NCI-H510A (cell line): ENCODE data around the gene RUNX1.

Experiments used
- DNase-seq: peaks from one replicate; lab custom pipeline; 2025; lab: John Stamatoyannopoulos, UW

The RUNX1 gene

DNA sequence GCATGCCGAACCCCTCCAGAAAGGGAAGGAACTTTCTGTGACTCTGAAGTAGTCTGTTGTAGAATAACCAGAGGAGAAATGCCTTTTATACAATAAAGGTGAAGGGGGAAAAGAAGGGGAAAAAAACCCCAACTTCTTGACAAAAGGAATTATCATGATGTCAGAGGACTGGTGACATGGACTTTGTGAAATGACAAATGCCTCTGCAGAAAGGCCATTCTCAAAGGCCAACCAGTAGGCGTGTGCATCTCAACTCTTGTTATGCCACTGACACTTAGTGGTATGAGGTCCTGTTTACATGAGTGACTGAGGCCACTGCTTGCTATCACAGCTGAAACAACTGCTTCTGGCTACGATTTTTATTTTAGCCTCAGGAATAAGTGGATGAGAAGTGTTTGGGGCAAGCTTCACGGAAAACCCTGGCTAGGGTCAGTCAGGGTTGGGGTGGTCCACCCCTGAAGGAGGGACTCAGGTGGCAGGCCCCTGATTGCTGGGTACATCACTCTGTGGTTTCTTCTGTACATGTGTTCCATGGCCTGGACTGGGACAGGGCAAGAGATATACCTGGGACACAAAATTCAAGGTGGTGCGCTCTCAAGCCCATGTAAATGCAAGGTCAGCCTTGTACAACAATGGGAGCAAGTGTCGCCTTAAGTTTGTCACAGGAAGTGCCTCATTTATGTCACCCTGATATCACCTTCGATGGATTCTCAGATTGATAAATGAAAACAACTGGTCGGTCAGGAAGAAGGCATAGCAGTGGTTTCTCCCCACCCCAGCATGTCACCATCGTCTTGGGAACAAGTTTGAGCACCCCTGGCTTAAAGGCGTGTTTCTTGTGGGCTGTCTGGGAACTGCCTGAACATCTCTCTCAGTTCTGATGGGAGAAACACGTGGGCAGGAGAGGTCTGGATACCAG lies 12.4 kb downstream of the RUNX1 start:
- DNase-seq, result no peak

- no peak for DNase-seq
Measured at GRCh38 chr21:35035581-35035980, 13.5 kb downstream of the RUNX1 start.

GRCh38 chr21:35035116-35035515 lies 14.0 kb downstream of the RUNX1 start:
- no peak for DNase-seq

DNA sequence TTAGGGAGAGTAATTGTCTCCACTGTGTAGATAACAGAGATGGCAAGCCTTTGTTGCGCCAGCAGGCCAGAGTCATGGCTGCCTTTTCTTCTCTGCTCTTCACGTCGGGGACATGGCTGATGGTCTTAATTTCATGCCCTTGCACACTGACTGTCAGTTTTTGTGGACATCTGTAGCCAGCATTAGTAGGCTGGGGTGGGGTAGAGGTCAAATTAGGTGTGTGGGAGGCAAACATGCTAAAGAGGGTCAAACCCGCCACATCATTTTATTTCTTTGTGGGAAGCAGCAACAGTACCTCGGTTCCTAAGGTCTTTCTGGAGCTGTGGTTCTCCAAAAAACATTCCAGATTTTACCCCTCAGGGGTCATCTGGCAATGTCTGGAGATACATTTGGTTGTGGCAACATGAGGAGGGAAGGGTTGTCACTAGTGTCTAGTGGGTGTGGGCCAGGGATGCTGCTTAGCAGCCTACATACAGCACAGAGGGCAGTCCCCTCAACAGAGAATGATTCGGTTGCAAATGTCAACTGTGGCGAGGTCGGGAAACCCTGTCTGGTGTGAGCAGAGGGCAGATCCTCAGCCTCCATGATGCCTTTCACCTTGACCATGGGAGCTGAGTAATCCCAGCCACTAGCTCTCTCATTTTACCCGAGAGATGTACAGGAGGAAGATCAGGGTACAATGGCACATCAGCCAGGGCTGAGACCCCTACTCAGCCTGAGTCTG lies 14.7 kb downstream of the RUNX1 start:
- DNase-seq, result no peak

DNA sequence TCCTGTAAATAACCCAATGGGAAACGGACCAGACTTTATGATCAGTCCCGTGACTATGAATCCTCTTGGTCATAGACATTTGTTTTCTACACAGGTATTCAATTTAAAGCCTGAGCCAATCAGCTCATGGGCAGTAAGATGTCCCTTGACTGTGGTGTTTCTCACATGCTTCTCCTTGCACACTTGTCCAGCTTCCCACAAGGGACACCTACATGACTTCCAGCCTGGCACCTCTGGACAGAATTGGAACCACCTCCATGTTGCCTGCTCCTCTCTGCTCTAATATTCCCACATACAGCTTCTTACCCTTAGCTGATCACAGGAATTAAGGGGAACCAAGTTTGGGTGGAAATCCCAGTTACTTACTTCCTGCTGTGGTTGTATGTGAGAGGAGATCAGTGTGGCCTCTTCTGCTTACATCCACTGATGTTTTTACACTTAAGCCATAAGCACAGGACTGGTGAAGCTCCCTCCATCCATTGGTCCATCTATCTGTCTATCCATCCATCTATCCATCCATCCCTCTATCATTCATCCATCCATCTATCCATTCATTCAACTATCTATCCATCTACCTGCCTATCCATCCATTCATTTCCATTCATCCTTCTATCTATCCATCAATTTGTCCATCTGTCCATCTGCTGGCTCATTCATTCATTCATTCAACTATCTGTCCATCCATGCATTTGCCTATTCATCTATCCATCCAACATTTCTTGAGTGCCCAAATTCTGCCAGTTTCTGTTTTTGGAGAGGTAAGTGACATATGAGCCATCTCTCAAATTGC lies 16.4 kb downstream of the RUNX1 start:
- no peak for DNase-seq

DNA sequence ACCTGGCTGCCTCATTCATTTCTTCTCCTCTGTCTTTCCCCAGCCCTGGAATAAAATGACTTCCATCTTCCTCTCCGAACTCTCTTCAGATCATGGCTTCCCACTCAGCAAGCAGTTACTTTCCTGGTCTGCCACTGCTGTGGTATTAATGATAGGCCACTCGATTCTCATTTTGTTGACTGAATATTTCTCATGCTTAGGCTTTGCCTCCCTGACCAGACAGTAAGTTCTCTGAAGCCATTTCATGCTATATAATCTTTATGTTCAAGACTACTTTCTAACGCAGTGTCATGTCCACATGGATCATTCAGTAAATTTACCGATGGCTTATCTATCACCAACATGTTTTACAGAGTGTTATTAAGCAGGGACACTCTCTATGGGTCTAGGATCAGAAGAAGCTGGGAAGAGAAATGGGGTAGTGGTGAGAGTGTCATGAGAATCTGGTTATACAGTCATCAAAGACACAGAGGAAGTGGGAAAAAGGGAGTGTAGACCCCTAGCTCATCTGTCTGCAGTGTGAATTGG lies 20.6 kb downstream of the RUNX1 start:
- DNase-seq, result no peak

DNA sequence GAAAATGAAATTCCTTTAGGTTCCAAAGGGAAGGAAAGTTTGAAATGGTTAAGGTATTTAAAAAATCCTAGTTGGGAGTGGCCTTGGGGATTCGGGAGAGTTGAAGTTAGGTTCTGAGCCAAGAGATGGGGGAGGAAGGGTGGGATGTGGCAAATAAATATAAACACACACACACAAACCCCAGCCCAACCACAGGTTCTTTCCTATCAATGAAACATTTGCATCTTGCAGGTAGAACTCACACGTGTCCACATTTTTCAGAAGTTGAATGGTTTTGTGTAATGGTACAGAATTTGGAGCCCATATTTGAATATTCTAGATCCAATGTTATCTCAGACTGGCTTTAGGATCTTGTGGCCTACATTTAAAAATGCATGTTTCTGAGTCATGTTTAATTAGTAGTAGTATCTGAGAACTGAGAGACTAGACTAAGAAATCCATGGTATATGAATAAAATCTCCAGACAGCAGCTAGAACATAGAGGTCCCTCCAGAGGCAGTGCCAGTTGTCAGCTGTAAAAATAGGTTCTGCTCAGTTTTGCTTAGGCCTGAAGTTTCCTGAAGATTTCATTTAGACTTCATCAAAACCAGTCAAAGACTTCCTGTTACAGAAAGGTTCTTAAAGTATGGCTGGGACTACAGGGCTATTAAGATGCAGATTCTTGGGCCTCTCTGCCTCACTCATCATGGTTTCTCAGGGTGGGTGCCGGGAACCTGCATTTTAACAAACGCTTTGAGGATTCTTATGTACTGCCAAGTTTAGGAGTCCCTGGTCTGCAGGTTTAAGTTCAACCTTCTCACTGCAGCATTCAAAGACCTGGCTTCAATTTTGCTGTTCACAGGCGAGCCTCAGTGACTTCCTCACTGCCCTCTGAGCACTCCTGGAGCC lies 21.3 kb downstream of the RUNX1 start:
- DNase-seq, result no peak

DNA sequence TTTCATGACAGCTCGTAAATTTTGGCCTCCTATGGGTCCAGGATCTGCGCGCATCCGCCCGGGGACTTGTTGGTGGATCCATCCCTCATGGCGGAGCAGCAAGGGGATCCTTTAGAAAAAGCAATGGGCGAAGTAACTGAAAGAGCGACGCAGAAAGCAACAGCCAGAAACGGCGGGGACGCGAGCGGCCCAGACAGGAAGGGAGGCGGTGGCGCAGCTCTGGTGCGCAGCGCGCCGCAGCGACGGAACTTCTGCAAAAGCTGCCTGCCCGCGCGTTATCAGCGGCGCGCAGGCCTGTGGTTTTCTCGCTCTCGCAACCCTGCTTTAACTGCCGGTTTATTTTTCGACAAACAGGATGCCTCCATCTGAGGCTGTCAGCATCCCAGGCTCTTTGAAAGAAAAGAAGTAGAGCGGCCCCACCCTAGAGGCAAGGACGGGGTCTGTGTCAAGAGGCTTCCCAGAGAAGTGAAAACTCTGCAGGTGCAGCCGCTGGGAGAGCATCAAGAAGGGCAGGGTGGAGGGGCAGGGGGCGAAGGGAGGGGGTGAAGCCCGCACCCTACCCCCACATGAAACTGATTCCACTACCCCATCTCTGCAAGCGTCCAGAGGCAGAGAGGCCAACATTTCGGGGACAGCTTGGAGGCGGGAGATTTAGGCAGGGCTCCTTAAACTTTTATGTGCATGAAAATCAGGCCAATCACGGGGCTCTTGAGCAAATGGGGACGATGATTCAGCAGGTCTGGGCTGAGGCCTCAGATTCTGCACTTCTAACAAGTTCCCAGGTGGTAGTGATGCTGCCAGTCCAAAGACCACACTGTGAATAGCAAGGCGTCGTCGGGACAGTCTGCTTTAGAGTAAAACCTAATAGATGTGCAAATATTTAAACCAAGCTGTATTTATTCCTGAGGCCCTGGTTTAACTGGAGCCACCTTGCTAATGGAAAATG lies 22.2 kb downstream of the RUNX1 start:
- DNase-seq, result no peak

- no peak for DNase-seq
Measured at GRCh38 chr21:35026153-35026500, 23.0 kb downstream of the RUNX1 start.

DNA sequence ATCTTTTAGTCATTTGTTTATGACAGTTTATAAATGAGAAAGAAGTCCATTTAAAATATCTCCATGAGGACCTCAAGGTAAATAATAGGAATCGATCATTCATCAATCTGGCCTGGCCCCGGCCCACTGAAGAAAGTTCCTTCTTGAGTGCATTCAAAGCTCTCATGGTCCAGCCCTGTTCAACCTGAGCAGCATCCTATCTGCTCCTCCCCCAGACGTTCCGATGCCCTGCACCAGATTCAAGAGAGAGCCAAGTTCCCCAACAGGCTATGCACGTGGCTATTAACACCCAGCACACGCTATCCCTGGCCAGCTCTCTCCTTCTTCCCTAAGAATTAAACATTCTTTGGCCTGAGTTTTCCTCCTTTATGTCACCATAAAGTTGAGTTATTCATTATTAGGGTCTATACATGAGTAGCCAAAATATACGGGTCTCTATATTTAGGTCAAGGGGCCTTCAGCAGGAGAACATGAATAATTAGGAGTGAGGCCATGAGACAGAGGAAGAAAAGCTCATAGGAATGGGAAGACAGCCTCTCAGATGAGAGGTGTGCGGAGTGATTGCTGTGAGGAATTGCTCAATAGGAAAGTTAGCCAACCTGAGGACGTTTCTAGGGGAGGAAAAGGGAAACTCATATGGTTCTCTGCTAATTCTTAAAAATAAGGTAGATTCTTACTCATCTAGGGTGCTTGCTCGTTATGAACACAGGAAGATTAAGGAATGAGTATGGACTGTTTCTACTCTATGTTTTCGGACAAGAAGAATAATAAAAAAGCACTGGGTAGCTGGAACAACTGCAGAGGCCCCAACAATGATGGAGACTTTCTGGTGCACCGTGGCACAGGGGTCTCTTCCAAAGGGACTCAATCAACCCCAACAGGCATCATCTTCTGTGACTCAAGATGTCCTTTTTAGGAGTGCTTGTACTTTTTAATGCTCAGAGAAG lies 23.6 kb downstream of the RUNX1 start:
- DNase-seq, result no peak

DNA sequence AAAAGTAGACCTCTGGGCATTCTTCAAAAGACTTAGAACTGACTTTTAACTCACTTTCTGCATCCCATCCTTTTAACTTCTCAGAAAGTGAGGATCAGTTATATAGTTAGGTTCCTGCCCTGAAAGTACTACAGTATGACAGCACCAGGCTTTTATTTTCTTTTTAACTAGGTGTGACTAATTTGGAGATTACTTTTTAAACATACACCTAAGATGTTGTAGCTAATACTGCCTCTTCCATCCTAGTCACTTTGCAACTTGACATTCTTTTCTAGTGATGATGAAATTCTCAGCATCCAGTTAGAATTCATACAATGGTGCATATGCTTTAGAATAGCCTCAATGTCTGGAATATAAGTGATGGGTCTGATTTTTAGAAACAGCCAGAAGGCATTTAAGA lies 24.6 kb downstream of the RUNX1 start:
- no peak for DNase-seq

- no peak for DNase-seq
Measured at GRCh38 chr21:35024071-35024420, 25.1 kb downstream of the RUNX1 start.

DNA sequence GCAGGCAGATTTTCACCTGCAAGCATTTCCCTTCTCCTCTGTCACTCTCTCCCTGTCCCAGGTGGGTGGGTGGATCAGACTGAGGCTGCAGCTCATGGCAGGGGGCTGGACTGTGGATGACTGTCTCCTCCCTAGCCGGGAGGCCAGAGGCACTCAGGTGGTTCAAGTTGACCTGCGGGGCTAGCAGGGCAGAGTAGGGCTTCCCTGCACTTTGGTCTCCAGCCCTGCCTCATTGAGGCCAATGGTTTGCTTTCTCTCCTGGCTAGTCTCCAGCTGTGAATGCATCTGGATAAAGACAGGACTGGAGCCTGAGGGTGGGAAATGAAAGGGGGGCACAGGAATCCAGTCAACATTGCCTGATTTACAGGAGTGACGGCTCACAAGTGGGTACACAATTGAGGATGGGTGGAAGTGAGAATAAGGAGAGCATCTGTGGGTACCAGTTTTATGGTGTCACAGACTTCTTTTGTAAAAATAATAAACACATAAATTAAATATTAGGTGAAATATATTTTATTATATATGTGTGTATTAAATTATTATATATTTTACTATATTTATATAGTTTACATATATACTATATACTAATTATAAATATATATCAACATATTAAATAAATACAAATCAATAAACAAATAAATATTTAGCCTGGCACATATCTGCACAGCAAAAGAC lies 25.6 kb downstream of the RUNX1 start:
- DNase-seq, result no peak

DNA sequence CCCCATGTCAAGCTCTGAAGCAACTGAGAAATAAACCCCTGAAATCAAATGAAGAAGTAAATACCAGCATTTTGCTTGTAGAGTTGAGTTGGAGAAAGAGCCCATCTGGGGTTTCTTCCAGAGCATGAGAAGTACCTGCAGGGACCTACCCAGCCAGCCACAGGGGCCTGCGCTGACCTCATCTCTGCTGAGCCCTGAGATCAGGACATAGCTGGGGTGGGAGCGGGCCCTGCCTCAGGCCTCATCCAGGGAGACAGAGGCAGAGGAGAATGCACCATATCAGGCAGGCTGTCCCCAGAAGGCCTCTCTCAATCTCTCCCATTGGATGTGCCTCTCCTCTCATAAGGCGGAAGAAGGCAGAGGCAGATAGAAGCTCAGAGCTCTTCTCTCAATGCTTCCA lies 27.6 kb downstream of the RUNX1 start:
- no peak for DNase-seq

DNA sequence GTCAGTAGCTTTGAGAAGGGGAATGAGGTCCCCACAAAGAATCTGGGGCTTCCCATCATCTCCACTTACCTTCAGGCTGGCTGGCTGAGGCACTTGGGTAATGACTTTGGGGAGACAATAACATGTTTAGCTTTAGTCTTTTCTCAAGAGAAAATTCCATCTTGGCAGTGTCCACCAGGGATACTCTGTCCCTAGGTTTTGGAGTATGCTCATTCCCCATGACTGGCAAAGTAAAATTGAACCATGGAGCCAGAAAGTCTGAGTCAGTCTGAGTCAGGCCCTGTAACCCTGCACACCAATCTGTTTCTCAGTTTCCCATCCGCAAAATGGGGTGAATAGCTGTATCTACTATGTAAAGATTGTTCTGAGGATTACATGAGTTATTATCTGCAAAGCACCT lies 28.2 kb downstream of the RUNX1 start:
- DNase-seq, result no peak

DNA sequence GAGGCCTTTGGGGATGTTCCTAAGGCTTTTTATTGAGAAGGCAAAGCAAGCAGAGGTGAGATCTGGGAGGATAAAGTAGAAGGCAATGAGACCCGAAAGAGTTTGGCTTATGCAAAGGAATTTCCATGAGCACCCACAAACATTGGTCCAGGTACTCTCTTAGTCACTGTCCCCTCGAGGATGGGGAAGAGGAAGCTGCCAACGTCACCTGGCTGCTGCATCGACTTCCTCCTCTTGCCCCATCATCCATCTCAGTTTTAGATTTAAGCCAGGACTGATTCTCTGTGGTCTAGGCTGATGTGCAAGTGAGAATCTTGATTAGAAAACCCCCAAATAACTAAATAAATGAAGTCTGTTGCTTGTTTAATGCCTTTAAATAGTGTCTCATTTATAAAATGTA lies 28.7 kb downstream of the RUNX1 start:
- DNase-seq, result no peak

DNA sequence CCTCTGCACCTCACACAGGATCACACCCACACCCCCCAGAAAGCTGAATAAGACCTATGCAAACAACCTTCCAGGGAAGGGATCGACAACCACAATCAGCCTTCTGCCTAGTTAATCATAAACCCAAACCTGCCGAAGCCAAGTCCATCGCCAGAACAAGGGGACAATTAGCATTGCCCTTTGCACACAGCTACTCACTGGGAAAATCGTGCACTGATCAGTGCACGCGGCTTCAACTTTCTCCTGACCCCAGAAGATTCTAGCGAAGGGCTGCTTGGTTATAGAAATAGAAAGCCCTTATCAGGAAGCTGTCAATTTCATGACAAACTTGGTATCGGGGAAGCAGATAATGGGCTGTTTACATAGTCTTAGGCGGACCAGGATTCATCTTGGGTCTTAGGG lies 29.5 kb downstream of the RUNX1 start:
- DNase-seq, result no peak

DNA sequence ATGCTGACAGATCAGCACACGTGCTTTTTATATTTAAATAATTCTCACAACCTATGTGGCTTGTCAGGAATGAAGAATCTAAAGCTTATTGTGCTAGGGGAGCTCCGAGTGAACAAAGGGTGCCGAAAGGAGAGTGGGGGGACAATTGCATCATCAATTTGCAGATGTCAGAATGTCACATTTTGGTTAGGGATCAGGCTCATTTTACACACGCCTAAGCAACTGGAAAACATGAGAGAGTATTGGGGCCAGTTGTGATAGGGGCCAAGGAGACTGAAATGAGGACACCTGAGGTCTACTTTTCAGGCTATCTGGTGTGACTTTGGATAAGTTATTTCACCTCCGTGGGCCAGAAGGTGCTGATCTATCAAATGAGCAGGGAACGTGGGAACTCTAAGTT lies 31.8 kb downstream of the RUNX1 start:
- no peak for DNase-seq
